ENCODE data around the gene PCBP3.
"Not testable (repeated sequence)": the region's sequence is repeated elsewhere in the genome, so short reads cannot be mapped to it uniquely, and the experiment has no call there.

The PCBP3 gene

GRCh38 chr21:45662623-45663245 lies 19.2 kb downstream of the PCBP3 start:
- in situ Hi-C loops (cut with HindIII; ENCODE audit: low sequenced_read_pairs): not testable (repeated sequence)

- in situ Hi-C loops (cut with HindIII; ENCODE audit: low sequenced_read_pairs): no loop called here
Observed at GRCh38 chr21:45669382-45669781, 25.9 kb downstream of the PCBP3 start.

- in situ Hi-C loops (cut with HindIII; ENCODE audit: low sequenced_read_pairs): no loop called here
Observed at GRCh38 chr21:45670731-45671130, 27.2 kb downstream of the PCBP3 start.

- in situ Hi-C loops (cut with HindIII; ENCODE audit: low sequenced_read_pairs): not testable (repeated sequence)
Observed at GRCh38 chr21:45678790-45679189, 35.3 kb downstream of the PCBP3 start.

- in situ Hi-C loops (cut with HindIII; ENCODE audit: low sequenced_read_pairs): no loop called here
Observed at GRCh38 chr21:45680215-45680614, 36.7 kb downstream of the PCBP3 start.

- in situ Hi-C loops (cut with HindIII; ENCODE audit: low sequenced_read_pairs): no loop called here
Observed at GRCh38 chr21:45695086-45695485, 51.6 kb downstream of the PCBP3 start.

- in situ Hi-C loops (cut with HindIII; ENCODE audit: low sequenced_read_pairs): no loop called here
Observed at GRCh38 chr21:45698493-45699184, 55.1 kb downstream of the PCBP3 start.

GRCh38 chr21:45699251-45699942 lies 55.9 kb downstream of the PCBP3 start:
- in situ Hi-C loops (cut with HindIII; ENCODE audit: low sequenced_read_pairs): no loop called here

GRCh38 chr21:45699966-45700365 lies 56.4 kb downstream of the PCBP3 start:
- in situ Hi-C loops (cut with HindIII; ENCODE audit: low sequenced_read_pairs): no loop called here

GRCh38 chr21:45700461-45700860 lies 56.9 kb downstream of the PCBP3 start:
- in situ Hi-C loops (cut with HindIII; ENCODE audit: low sequenced_read_pairs): no loop called here

GRCh38 chr21:45704311-45705108 lies 61.0 kb downstream of the PCBP3 start:
- in situ Hi-C loops (cut with HindIII; ENCODE audit: low sequenced_read_pairs): no loop called here

- in situ Hi-C loops (cut with HindIII; ENCODE audit: low sequenced_read_pairs): no loop called here
Observed at GRCh38 chr21:45706299-45706698, 62.8 kb downstream of the PCBP3 start.

GRCh38 chr21:45709173-45709572 lies 65.6 kb downstream of the PCBP3 start:
- in situ Hi-C loops (cut with HindIII; ENCODE audit: low sequenced_read_pairs): no loop called here

- in situ Hi-C loops (cut with HindIII; ENCODE audit: low sequenced_read_pairs): no loop called here
Observed at GRCh38 chr21:45709696-45710268, 66.3 kb downstream of the PCBP3 start.

GRCh38 chr21:45710306-45710705 lies 66.8 kb downstream of the PCBP3 start:
- in situ Hi-C loops (cut with HindIII; ENCODE audit: low sequenced_read_pairs): not testable (repeated sequence)

- in situ Hi-C loops (cut with HindIII; ENCODE audit: low sequenced_read_pairs): no loop called here
Observed at GRCh38 chr21:45713613-45714012, 70.1 kb downstream of the PCBP3 start.

- in situ Hi-C loops (cut with HindIII; ENCODE audit: low sequenced_read_pairs): no loop called here
Observed at GRCh38 chr21:45715441-45715840, 71.9 kb downstream of the PCBP3 start.

- in situ Hi-C loops (cut with HindIII; ENCODE audit: low sequenced_read_pairs): no loop called here
Observed at GRCh38 chr21:45718413-45718812, 74.9 kb downstream of the PCBP3 start.

- in situ Hi-C loops (cut with HindIII; ENCODE audit: low sequenced_read_pairs): no loop called here
Observed at GRCh38 chr21:45719177-45719802, 75.8 kb downstream of the PCBP3 start.

- in situ Hi-C loops (cut with HindIII; ENCODE audit: low sequenced_read_pairs): not testable (repeated sequence)
Observed at GRCh38 chr21:45720204-45720603, 76.7 kb downstream of the PCBP3 start.

Measured in endothelial cell of hepatic sinusoid (primary cell).